Neuron (in vitro differentiated cells): ENCODE results near the gene FAM237A.

Experiments
- H2AFZ ChIP-seq: one replicate; pipeline ENCODE4 v1.6.1; 2013; ENCODE audit warnings: low read depth, mild to moderate bottlenecking, inconsistent platforms, low read length, moderate library complexity
- H3K27me3 ChIP-seq: one replicate; pipeline ENCODE4 v1.6.1; 2013; ENCODE audit warnings: low read length; ENCODE audit not compliant: insufficient read depth
- H3K36me3 ChIP-seq: one replicate; pipeline ENCODE4 v1.6.1; 2013; ENCODE audit warnings: low read length; ENCODE audit not compliant: insufficient read depth
- H3K4me1 ChIP-seq: one replicate; pipeline ENCODE4 v1.6.1; 2013; ENCODE audit warnings: low read length; ENCODE audit not compliant: insufficient read depth
- H3K4me3 ChIP-seq: 2 replicates; pipeline ENCODE4 v1.5.1; 2013; ENCODE audit warnings: mild to moderate bottlenecking, low read length, moderate library complexity
- H3K9me3 ChIP-seq: one replicate; pipeline ENCODE4 v1.6.1; 2013; ENCODE audit warnings: low read length

FAM237A gene

DNA sequence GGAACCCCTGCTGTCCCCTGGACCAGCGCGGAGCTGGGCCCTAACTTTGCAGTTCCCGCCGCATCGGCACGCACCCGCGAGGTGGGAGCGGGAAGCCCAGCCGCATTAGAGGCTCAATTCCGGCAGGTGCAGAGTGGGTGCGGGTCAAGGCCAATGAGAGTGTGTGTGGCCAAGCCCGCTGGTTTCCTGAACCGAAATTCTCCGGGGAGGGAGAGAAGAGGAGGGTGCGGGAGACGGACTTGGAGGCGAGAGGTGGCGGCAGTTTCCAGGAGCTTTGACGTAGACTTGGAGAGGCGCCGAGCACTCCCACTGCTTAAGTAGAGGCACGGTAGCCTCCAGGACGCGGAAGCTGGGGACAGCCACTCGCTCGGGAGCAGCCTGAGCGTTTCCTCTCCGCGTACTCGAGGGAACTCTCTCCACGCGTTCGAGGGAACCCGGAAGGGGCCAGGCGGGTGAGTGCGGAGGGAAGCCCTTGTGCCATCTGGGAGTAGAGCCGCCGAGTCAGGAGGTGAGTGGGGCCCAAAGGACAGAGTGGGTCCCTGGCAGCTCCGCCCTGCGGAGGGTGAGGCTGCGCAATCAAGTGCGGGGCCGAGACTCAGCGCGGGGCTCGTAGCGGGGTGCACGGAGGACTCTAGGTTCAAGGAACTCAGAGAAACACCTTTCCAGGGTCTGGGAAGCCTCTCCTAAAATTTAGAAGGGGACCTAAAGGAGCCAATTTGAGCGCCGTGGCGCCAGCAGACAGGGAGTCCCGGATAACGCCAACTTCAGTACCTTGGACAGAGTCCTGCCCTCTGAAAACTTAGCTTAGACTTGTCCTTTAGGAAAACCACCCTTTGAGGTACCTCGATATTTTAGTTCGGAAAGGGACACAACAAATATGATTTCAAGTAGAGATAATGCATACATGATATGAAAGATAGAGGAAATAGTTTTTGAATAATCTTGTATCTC is at the start of gene FAM237A:
Gene FAM237A (plus strand): TSS at position 413 of the 951 bp plus-strand sequence. CDS start 1,750 bp downstream, outside the sequence.
- H3K4me3 ChIP-seq: peak within 1 kb of the TSS; percentile 18
- peaks cover 45% of the 10 kb centered on the region for H3K27me3 ChIP-seq

DNA sequence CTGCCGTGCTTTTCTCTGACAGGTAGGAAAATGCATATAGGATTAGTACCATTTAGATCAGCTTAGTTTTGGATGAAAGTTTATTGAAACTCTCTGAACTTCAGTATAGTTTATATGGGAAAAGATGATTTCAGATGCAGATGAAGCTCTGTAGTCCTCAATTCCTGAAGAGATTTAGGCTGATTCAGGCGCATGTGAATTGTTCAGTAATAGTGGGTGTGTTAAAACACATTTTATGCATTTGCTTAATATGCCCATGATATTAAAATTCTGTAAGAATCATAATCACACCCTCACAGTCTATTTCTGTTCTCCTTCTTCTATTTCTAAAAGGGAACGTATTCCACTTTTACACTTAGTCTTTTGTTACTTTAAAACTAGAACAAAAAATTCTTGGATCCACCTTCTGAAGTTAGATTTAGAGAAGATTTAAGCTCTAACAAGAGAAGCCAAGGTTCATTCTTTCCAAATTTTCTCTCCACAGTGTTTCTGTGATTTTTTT is 44.5 kb upstream of the FAM237A start:
- no peaks in the 10 kb centered on the region for H3K27me3 ChIP-seq
- H3K36me3 ChIP-seq: no peaks in the 10 kb centered on the region
- no peak overlapping the region for H3K4me3 ChIP-seq
- no peak overlapping the region for H2AFZ ChIP-seq
- H3K4me1 ChIP-seq: no peaks in the 10 kb centered on the region
- no peaks in the 10 kb centered on the region for H3K9me3 ChIP-seq

More for the DNA sequence above, at the start of gene FAM237A:
- no peak within 1 kb of the TSS for H2AFZ ChIP-seq
- H3K9me3 ChIP-seq: no peaks in the 10 kb centered on the region
- no peaks in the 10 kb centered on the region for H3K36me3 ChIP-seq
- H3K4me1 ChIP-seq: peaks cover 17% of the 10 kb centered on the region

GRCh38 chr2:206603243-206603642 is 39.0 kb upstream of the FAM237A start:
- Histone ChIP-seq H3K4me3 (no peak overlapping the region), H3K27me3 (no peaks in the 10 kb centered on the region), H3K36me3 (peaks cover 2% of the 10 kb centered on the region), H3K4me1 (peaks cover 4% of the 10 kb centered on the region), H2AFZ (no peak overlapping the region), H3K9me3 (no peaks in the 10 kb centered on the region)

GRCh38 chr2:206610451-206610850 is 31.8 kb upstream of the FAM237A start:
- Histone ChIP-seq H3K9me3 (peaks cover 2% of the 10 kb centered on the region), H3K4me1 (no peaks in the 10 kb centered on the region), H3K27me3 (no peaks in the 10 kb centered on the region)

DNA sequence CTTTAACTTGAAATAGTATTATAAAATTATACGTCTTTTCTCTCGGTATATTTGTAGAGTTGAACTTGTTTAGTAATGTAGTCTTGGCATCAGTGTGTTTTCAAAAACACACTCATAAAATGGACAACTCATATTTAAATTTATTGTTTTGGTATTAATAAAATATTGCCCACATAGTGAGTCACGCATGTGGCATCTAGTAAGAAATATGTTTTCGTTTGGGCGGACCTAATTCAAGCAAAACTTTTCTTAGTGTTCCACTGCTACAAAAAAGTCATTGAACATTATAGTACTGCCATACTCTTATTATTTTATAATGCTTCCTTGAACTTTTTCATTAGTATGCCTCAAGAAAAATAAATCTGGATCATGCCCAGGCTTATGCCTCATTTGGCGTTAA is 31.1 kb upstream of the FAM237A start:
- Histone ChIP-seq H3K9me3 (peaks cover 2% of the 10 kb centered on the region), H3K4me3 (no peak overlapping the region), H3K27me3 (no peaks in the 10 kb centered on the region), H3K36me3 (no peaks in the 10 kb centered on the region), H2AFZ (no peak overlapping the region), H3K4me1 (no peaks in the 10 kb centered on the region)

More at GRCh38 chr2:206610451-206610850, 31.8 kb upstream of the FAM237A start:
- Histone ChIP-seq H3K36me3 (no peaks in the 10 kb centered on the region), H3K4me3 (no peak overlapping the region), H2AFZ (no peak overlapping the region)

GRCh38 chr2:206611736-206612135 is 30.6 kb upstream of the FAM237A start:
- H3K36me3 ChIP-seq: no peaks in the 10 kb centered on the region
- no peak overlapping the region for H2AFZ ChIP-seq
- H3K4me1 ChIP-seq: no peaks in the 10 kb centered on the region
- H3K27me3 ChIP-seq: no peaks in the 10 kb centered on the region
- peaks cover 2% of the 10 kb centered on the region for H3K9me3 ChIP-seq
- H3K4me3 ChIP-seq: no peak overlapping the region

DNA sequence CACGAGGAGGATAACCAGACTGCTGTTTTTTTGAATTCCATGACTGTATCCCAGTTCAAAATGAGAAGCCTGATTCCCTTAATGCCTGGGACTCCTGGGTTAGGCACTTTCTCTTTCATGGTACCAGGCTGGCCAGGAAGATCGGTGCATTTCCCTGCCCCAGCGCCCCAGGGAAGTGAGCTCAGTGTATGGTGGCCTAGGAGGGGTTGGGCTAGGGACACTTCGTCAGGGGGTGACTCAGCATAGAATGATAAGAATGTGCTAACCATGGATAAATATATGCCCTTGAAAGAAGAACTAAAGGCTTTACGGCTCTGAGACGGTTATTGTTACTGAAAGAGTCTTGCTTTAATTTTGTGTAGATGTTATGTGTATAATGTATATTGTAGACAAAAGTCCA is 27.5 kb upstream of the FAM237A start:
- no peak overlapping the region for H3K4me3 ChIP-seq
- H2AFZ ChIP-seq: no peak overlapping the region
- no peaks in the 10 kb centered on the region for H3K27me3 ChIP-seq
- H3K36me3 ChIP-seq: no peaks in the 10 kb centered on the region
- H3K9me3 ChIP-seq: peaks cover 2% of the 10 kb centered on the region
- peaks cover 7% of the 10 kb centered on the region for H3K4me1 ChIP-seq

- Histone ChIP-seq H3K4me3 (no peak overlapping the region), H3K27me3 (no peaks in the 10 kb centered on the region), H3K4me1 (peaks cover 7% of the 10 kb centered on the region), H3K36me3 (no peaks in the 10 kb centered on the region), H2AFZ (no peak overlapping the region), H3K9me3 (peaks cover 2% of the 10 kb centered on the region)
These were observed 26.7 kb upstream of the FAM237A start for GRCh38 chr2:206615417-206616089.

GRCh38 chr2:206616151-206616550 is 26.1 kb upstream of the FAM237A start:
- Histone ChIP-seq H3K4me1 (peaks cover 7% of the 10 kb centered on the region), H3K4me3 (no peak overlapping the region), H2AFZ (no peak overlapping the region), H3K36me3 (no peaks in the 10 kb centered on the region), H3K9me3 (peaks cover 2% of the 10 kb centered on the region), H3K27me3 (no peaks in the 10 kb centered on the region)

DNA sequence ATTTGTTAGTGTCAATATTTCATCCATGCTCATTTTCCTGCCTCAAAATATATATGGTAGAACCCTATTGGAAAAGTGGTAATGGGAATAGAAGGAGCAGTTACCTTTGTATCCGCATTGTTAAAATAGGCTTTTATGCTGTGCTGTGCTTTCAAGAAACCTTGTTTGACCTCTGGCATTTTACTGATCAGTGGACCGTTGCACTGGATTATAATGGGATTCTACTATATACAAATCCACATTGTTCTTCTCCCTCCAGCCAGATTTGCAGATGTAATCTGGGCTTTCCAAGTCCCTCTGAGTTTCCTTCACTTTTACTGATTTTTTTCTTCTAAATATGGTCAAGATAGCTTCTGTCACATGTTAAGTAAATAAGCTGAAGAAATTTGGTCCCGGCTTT is 23.3 kb upstream of the FAM237A start:
- H3K36me3 ChIP-seq: no peaks in the 10 kb centered on the region

DNA sequence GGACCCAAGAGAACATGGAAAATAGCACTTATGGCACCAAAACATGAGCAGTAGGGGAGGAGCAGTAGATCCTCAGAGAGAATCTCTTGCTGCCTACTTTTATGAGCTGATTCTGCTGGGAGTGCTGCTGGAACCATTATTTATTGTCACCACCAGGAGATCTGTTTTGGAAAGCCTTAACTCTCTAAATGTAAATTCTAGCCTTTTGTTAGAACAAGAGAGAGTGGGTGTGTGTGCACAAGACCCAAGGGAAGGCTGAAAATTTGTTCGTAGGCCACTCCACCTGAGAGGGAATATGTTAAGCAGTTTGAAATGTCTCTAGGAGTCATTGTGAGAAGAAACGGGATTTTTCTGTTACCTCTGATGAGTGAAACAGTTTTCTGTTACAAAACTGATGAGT is 16.2 kb upstream of the FAM237A start:
- Histone ChIP-seq H3K9me3 (no peaks in the 10 kb centered on the region), H3K4me3 (no peak overlapping the region), H3K4me1 (peaks cover 6% of the 10 kb centered on the region), H3K36me3 (no peaks in the 10 kb centered on the region), H3K27me3 (no peaks in the 10 kb centered on the region), H2AFZ (no peak overlapping the region)

More for the DNA sequence above, 23.3 kb upstream of the FAM237A start:
- Histone ChIP-seq H2AFZ (no peak overlapping the region), H3K4me3 (no peak overlapping the region), H3K27me3 (no peaks in the 10 kb centered on the region), H3K4me1 (peaks cover 7% of the 10 kb centered on the region), H3K9me3 (no peaks in the 10 kb centered on the region)

GRCh38 chr2:206627632-206628031 is 14.7 kb upstream of the FAM237A start:
- Histone ChIP-seq H3K4me1 (peaks cover 6% of the 10 kb centered on the region), H3K27me3 (no peaks in the 10 kb centered on the region), H3K9me3 (no peaks in the 10 kb centered on the region), H2AFZ (no peak overlapping the region), H3K4me3 (no peak overlapping the region), H3K36me3 (no peaks in the 10 kb centered on the region)

GRCh38 chr2:206631340-206631739 is 10.9 kb upstream of the FAM237A start:
- peaks cover 6% of the 10 kb centered on the region for H3K4me1 ChIP-seq
- H3K4me3 ChIP-seq: no peak overlapping the region
- H3K27me3 ChIP-seq: no peaks in the 10 kb centered on the region

More at GRCh38 chr2:206631340-206631739, 10.9 kb upstream of the FAM237A start:
- H3K9me3 ChIP-seq: no peaks in the 10 kb centered on the region
- no peak overlapping the region for H2AFZ ChIP-seq
- H3K36me3 ChIP-seq: no peaks in the 10 kb centered on the region
